Nephron progenitor cell (in vitro differentiated cells): Measurements from ENCODE around the gene RBM22.

ENCODE experiments used
- DNase-seq: peaks from one replicate; pipeline ENCODE4 v3.0.0; 2021
- H3K27ac Mint-ChIP-seq: 2 replicates; pipeline ENCODE4 v1.8.0; 2021; ENCODE audit warnings: mild to moderate bottlenecking, moderate library complexity, mixed read lengths
- H3K27me3 Mint-ChIP-seq: 2 replicates; pipeline ENCODE4 v1.8.0; 2021; ENCODE audit warnings: mild to moderate bottlenecking, low read depth, mixed read lengths; ENCODE audit not compliant: poor library complexity
- H3K36me3 Mint-ChIP-seq: 2 replicates; pipeline ENCODE4 v1.8.0; 2021; ENCODE audit warnings: low read depth, mixed read lengths
- H3K4me1 Mint-ChIP-seq: 2 replicates; pipeline ENCODE4 v1.8.0; 2021; ENCODE audit warnings: mixed read lengths
- H3K4me3 Mint-ChIP-seq: 2 replicates; pipeline ENCODE4 v1.8.0; 2021; ENCODE audit warnings: mild to moderate bottlenecking, moderate library complexity, mixed read lengths
- H3K9me3 Mint-ChIP-seq: 2 replicates; pipeline ENCODE4 v1.8.0; 2021; ENCODE audit warnings: mild to moderate bottlenecking, moderate library complexity, mixed read lengths
- TF ChIP-seq, protein P1 (sequence below): fragments of 200-600 bp; sonication (generic); IDR thresholded peaks from 2 replicates; pipeline ENCODE4 v1.5.0; 2021; ENCODE audit warnings: antibody characterized with exemption

The RBM22 gene

GRCh38 chr5:150706776-150707390 is 6.0 kb upstream of the RBM22 start:
- H3K36me3 Mint-ChIP-seq, result peaks cover 22% of the 10 kb centered on the region
- no peak for DNase-seq
- H3K4me1 Mint-ChIP-seq, result peaks cover 6% of the 10 kb centered on the region
- TF ChIP-seq, protein P1, sequence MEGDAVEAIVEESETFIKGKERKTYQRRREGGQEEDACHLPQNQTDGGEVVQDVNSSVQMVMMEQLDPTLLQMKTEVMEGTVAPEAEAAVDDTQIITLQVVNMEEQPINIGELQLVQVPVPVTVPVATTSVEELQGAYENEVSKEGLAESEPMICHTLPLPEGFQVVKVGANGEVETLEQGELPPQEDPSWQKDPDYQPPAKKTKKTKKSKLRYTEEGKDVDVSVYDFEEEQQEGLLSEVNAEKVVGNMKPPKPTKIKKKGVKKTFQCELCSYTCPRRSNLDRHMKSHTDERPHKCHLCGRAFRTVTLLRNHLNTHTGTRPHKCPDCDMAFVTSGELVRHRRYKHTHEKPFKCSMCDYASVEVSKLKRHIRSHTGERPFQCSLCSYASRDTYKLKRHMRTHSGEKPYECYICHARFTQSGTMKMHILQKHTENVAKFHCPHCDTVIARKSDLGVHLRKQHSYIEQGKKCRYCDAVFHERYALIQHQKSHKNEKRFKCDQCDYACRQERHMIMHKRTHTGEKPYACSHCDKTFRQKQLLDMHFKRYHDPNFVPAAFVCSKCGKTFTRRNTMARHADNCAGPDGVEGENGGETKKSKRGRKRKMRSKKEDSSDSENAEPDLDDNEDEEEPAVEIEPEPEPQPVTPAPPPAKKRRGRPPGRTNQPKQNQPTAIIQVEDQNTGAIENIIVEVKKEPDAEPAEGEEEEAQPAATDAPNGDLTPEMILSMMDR, result no peak
- peaks cover 21% of the 10 kb centered on the region for H3K27me3 Mint-ChIP-seq
- H3K4me3 Mint-ChIP-seq, result no peak overlapping the region
- peak overlapping the region; percentile 94 for H3K27ac Mint-ChIP-seq
- no peaks in the 10 kb centered on the region for H3K9me3 Mint-ChIP-seq

- Mint-ChIP-seq H3K4me1 (peaks cover 6% of the 10 kb centered on the region), H3K27me3 (peaks cover 22% of the 10 kb centered on the region)
These were observed 2.9 kb upstream of the RBM22 start for GRCh38 chr5:150703762-150704161.

GRCh38 chr5:150700246-150700593 is 642 bp downstream of the RBM22 start:
- peaks cover 22% of the 10 kb centered on the region for H3K27me3 Mint-ChIP-seq
- no peaks in the 10 kb centered on the region for H3K9me3 Mint-ChIP-seq
- H3K27ac Mint-ChIP-seq, result no peak overlapping the region
- peaks cover 30% of the 10 kb centered on the region for H3K36me3 Mint-ChIP-seq
- TF ChIP-seq, protein P1, result peak; percentile 23
- no peak overlapping the region for H3K4me3 Mint-ChIP-seq
- H3K4me1 Mint-ChIP-seq, result no peaks in the 10 kb centered on the region
- no peak for DNase-seq

More at GRCh38 chr5:150703762-150704161, 2.9 kb upstream of the RBM22 start:
- DNase-seq, result no peak
- peaks cover 13% of the 10 kb centered on the region for H3K36me3 Mint-ChIP-seq
- H3K9me3 Mint-ChIP-seq, result no peaks in the 10 kb centered on the region
- H3K27ac Mint-ChIP-seq, result no peak overlapping the region
- no peak overlapping the region for H3K4me3 Mint-ChIP-seq
- TF ChIP-seq, protein P1, result no peak

GRCh38 chr5:150694612-150695011 is 6.2 kb downstream of the RBM22 start:
- Mint-ChIP-seq H3K9me3 (no peaks in the 10 kb centered on the region), H3K27me3 (no peaks in the 10 kb centered on the region), H3K4me1 (no peaks in the 10 kb centered on the region), H3K27ac (no peak overlapping the region), H3K4me3 (no peak overlapping the region), H3K36me3 (peaks cover 78% of the 10 kb centered on the region)
- DNase-seq, result no peak
- TF ChIP-seq, protein P1, result no peak

- Mint-ChIP-seq H3K27me3 (no peaks in the 10 kb centered on the region), H3K27ac (no peak overlapping the region), H3K36me3 (peaks cover 70% of the 10 kb centered on the region), H3K4me1 (no peaks in the 10 kb centered on the region), H3K4me3 (no peak overlapping the region), H3K9me3 (no peaks in the 10 kb centered on the region)
- no peak for DNase-seq
- TF ChIP-seq, protein P1, result no peak
These were observed 8.6 kb downstream of the RBM22 start for GRCh38 chr5:150692276-150692675.

GRCh38 chr5:150690760-150691159 is 10.1 kb downstream of the RBM22 start:
- peaks cover 58% of the 10 kb centered on the region for H3K36me3 Mint-ChIP-seq
- no peaks in the 10 kb centered on the region for H3K27me3 Mint-ChIP-seq
- no peaks in the 10 kb centered on the region for H3K9me3 Mint-ChIP-seq
- peak overlapping the region; percentile 37 for H3K27ac Mint-ChIP-seq
- no peak overlapping the region for H3K4me3 Mint-ChIP-seq
- TF ChIP-seq, protein P1, result no peak
- no peaks in the 10 kb centered on the region for H3K4me1 Mint-ChIP-seq
- no peak for DNase-seq
